HCT116 (cell line): ENCODE measurements around the gene PEX11B. TPM values are rescaled to one million over a fixed set of nuclear protein-coding genes. Genes with fewer than 3 reads are reported as not detected.

Source experiments
- ATAC-seq: fragments of 200-7000 bp; cut with Tn5 transposase; 2 replicates; pipeline ENCODE4 v1.9.1; 2020; ENCODE audit warnings: mild to moderate bottlenecking, moderate library complexity
- BruUV-seq: library from RNA; stranded (reverse); fragments of 400-500 nt; replicated peaks from 2 replicates; lab custom pipeline; 2021; lab: Mats Ljungman, UMichigan
- CTCF ChIA-PET: fragments of 300-600 bp; sonication (Branson Sonifier 250); formaldehyde crosslinking; loops from one replicate; lab custom pipeline; 2021; ENCODE audit warnings: antibody characterized with exemption; lab: Charles Lee
- POLR2A ChIA-PET: fragments of 300-600, 350-600 bp; sonication (Branson Sonifier 250); formaldehyde crosslinking; loops from one replicate; lab custom pipeline; 2021; ENCODE audit warnings: antibody characterized with exemption; lab: Charles Lee
- RAD21 ChIA-PET, 2 experiments: fragments of 300-600 bp; sonication (Branson Sonifier 250); formaldehyde crosslinking; loops; one replicate each; lab custom pipeline; 2023; ENCODE audit warnings: low total read pairs in 2 of 2; ENCODE audit not compliant: uncharacterized antibody in 2 of 2, unreplicated experiment in 2 of 2, low non-redundant PET in 1 of 2; lab: Charles Lee
- DNase-seq: peaks from one replicate; pipeline ENCODE4 v3.0.0-alpha.2; 2010; ENCODE audit warnings: low read depth, low spot score
- H2AFZ ChIP-seq: fragments of 200-600 bp; shearing (Covaris generic), sonication (generic); 2 replicates; pipeline ENCODE4 v1.6.1; 2017; ENCODE audit warnings: low read depth, mixed run types, mixed read lengths, antibody characterized with exemption, low read length; ENCODE audit not compliant: poor library complexity, severe bottlenecking
- H3K27ac ChIP-seq: 2 replicates; pipeline ENCODE4 v1.5.1; 2012; ENCODE audit warnings: low read depth, low read length
- H3K27me3 ChIP-seq: fragments of 200-600 bp; sonication (generic); 2 replicates; pipeline ENCODE4 v1.6.1; 2016; ENCODE audit warnings: mixed run types, low read length, mixed read lengths; ENCODE audit not compliant: insufficient read depth
- H3K36me3 ChIP-seq, 2 experiments: fragments of 200-500 bp in 1 of 2; fragments of 200-600 bp in 1 of 2; sonication (Bioruptor generic) in 1 of 2; sonication (generic) in 1 of 2; 2 replicates each; pipeline versions ENCODE4 v1.5.1 to v1.6.1; 2014 to 2016; ENCODE audit warnings: low read length in 2 of 2, inconsistent platforms in 1 of 2, mixed read lengths in 1 of 2, mixed run types in 1 of 2; ENCODE audit not compliant: insufficient read depth in 2 of 2, control insufficient read depth in 1 of 2
- H3K4me1 ChIP-seq, 2 experiments: fragments of 200-600 bp in 1 of 2; sonication (generic) in 1 of 2; 2 replicates each; pipeline versions ENCODE4 v1.5.1 to v1.6.1; 2012 to 2017; ENCODE audit warnings: low read length in 2 of 2, inconsistent platforms in 1 of 2, mild to moderate bottlenecking in 1 of 2, mixed read lengths in 1 of 2, mixed run types in 1 of 2, moderate library complexity in 1 of 2; ENCODE audit not compliant: insufficient read depth in 2 of 2, control insufficient read depth in 1 of 2
- H3K4me2 ChIP-seq: fragments of 200-600 bp; sonication (generic); 2 replicates; pipeline ENCODE4 v1.6.1; 2017; ENCODE audit warnings: mixed run types, low read length, mixed read lengths
- H3K4me3 ChIP-seq, 2 experiments: fragments of 200-600 bp in 1 of 2; sonication (generic) in 1 of 2; replicated peaks in 1 of 2; 2 replicates each; pipeline ENCODE4 v1.5.1; 2011 to 2016; ENCODE audit warnings: low read length in 2 of 2, control low read depth in 1 of 2, low read depth in 1 of 2, mild to moderate bottlenecking in 1 of 2, mixed read lengths in 1 of 2, mixed run types in 1 of 2
- H3K79me2 ChIP-seq: fragments of 200-600 bp; sonication (generic); 2 replicates; pipeline ENCODE4 v1.6.1; 2017; ENCODE audit warnings: mild to moderate bottlenecking, mixed run types, low read length, moderate library complexity, mixed read lengths; ENCODE audit not compliant: insufficient read depth
- H3K9ac ChIP-seq: fragments of 200-600 bp; sonication (generic); 2 replicates; pipeline ENCODE4 v1.6.1; 2016; ENCODE audit warnings: low read length, mixed read lengths
- H3K9me2 ChIP-seq: fragments of 200-600 bp; sonication (generic), shearing (Covaris generic); 2 replicates; pipeline ENCODE4 v1.6.1; 2017; ENCODE audit warnings: mixed run types, mild to moderate bottlenecking, moderate library complexity; ENCODE audit not compliant: insufficient read depth
- H3K9me3 ChIP-seq, 2 experiments: fragments of 200-500 bp in 1 of 2; fragments of 200-600 bp in 1 of 2; sonication (Bioruptor generic) in 1 of 2; sonication (generic) in 1 of 2; 2 replicates each; pipeline ENCODE4 v1.6.1; 2014 to 2017; ENCODE audit warnings: low read length in 2 of 2, mixed read lengths in 2 of 2, inconsistent platforms in 1 of 2, low read depth in 1 of 2, mild to moderate bottlenecking in 1 of 2, mixed run types in 1 of 2, moderate library complexity in 1 of 2; ENCODE audit not compliant: control insufficient read depth in 1 of 2, insufficient read depth in 1 of 2
- H4K20me1 ChIP-seq: fragments of 200-600 bp; sonication (generic), shearing (Covaris generic); 2 replicates; pipeline ENCODE4 v1.6.1; 2017; ENCODE audit warnings: mixed run types, mild to moderate bottlenecking, moderate library complexity; ENCODE audit not compliant: insufficient read depth
- CBX3 ChIP-seq: IDR thresholded peaks from 2 replicates; pipeline ENCODE4 v1.6.1; 2012; ENCODE audit warnings: low read depth
- CEBPB ChIP-seq: IDR thresholded peaks from 2 replicates; pipeline ENCODE4 v1.6.1; 2012; ENCODE audit warnings: low read depth
- CTCF ChIP-seq, 3 experiments: fragments of 200-600 bp in 1 of 3; sonication (generic) in 1 of 3; IDR thresholded peaks in 2 of 3; conservative IDR thresholded peaks in 1 of 3; 2 replicates each; pipeline ENCODE4 v1.5.1; 2012 to 2017; ENCODE audit warnings: low read depth in 2 of 3, low read length in 2 of 3, antibody characterized with exemption in 1 of 3, borderline replicate concordance in 1 of 3, control low read depth in 1 of 3, mild to moderate bottlenecking in 1 of 3, mixed read lengths in 1 of 3, mixed run types in 1 of 3, moderate library complexity in 1 of 3; ENCODE audit not compliant: insufficient read depth in 1 of 3
- ELF1 ChIP-seq: IDR thresholded peaks from 2 replicates; pipeline ENCODE4 v1.6.1; 2012; ENCODE audit warnings: low read depth, borderline replicate concordance
- EZH2 ChIP-seq: fragments of 200-600 bp; sonication (generic); IDR thresholded peaks from 2 replicates; pipeline ENCODE4 v1.6.1; 2017; ENCODE audit warnings: antibody characterized with exemption, mixed run types
- JUND ChIP-seq: IDR thresholded peaks from 2 replicates; pipeline ENCODE4 v1.6.1; 2012
- MAX ChIP-seq: IDR thresholded peaks from 2 replicates; pipeline ENCODE4 v1.6.1; 2012
- POLR2A ChIP-seq: IDR thresholded peaks from 2 replicates; pipeline ENCODE4 v1.7.0; 2011; ENCODE audit warnings: borderline replicate concordance; ENCODE audit not compliant: insufficient read depth, insufficient read length; ENCODE audit errors: extremely low read depth
- POLR2AphosphoS5 ChIP-seq: IDR thresholded peaks from 2 replicates; pipeline ENCODE4 v1.6.1; 2011; ENCODE audit warnings: mild to moderate bottlenecking, low read depth, low read length, moderate library complexity
- RAD21 ChIP-seq: IDR thresholded peaks from 2 replicates; pipeline ENCODE4 v1.6.1; 2012; ENCODE audit warnings: low read depth, mild to moderate bottlenecking
- SP1 ChIP-seq: IDR thresholded peaks from 2 replicates; pipeline ENCODE4 v1.6.1; 2012; ENCODE audit warnings: low read depth
- SRF ChIP-seq: IDR thresholded peaks from 2 replicates; pipeline ENCODE4 v1.6.1; 2012; ENCODE audit warnings: low read depth
- TCF7L2 ChIP-seq: IDR thresholded peaks from 2 replicates; pipeline ENCODE4 v1.7.0; 2011; ENCODE audit warnings: borderline replicate concordance, inconsistent platforms; ENCODE audit not compliant: insufficient read depth, insufficient read length; ENCODE audit errors: extremely low read depth
- YY1 ChIP-seq: IDR thresholded peaks from 2 replicates; pipeline ENCODE4 v1.6.1; 2011; ENCODE audit warnings: low read length, low read depth, moderate library complexity, mild to moderate bottlenecking; ENCODE audit not compliant: insufficient replicate concordance; ENCODE audit errors: extremely low read depth
- ZFX ChIP-seq: fragments of 450-650 bp; IDR thresholded peaks from 2 replicates; pipeline ENCODE4 v1.6.1; 2017
- ZNF274 ChIP-seq: fragments of 200-500 bp; sonication (Bioruptor generic); IDR thresholded peaks from 2 replicates; pipeline ENCODE4 v1.6.1; 2014; ENCODE audit warnings: mild to moderate bottlenecking, low read depth, low read length, inconsistent platforms
- intact Hi-C: fragments of 100-400 bp; cut with micrococcal nuclease; formaldehyde crosslinking; loops from 2 replicates; pipeline ENCODE4 v1.10.0; 2022
- total RNA-seq: library from RNA; stranded (reverse); gene quantifications from one replicate; pipeline ENCODE4 v1.2.1, GENCODE V29; 2021; ENCODE audit not compliant: unreplicated experiment
- TF ChIP-seq, protein P1 (sequence below): IDR thresholded peaks from 2 replicates; pipeline ENCODE4 v1.6.1; 2012

PEX11B gene
- total RNA-seq, 1 experiment from 2014 or later, result 20.9 TPM

DNA sequence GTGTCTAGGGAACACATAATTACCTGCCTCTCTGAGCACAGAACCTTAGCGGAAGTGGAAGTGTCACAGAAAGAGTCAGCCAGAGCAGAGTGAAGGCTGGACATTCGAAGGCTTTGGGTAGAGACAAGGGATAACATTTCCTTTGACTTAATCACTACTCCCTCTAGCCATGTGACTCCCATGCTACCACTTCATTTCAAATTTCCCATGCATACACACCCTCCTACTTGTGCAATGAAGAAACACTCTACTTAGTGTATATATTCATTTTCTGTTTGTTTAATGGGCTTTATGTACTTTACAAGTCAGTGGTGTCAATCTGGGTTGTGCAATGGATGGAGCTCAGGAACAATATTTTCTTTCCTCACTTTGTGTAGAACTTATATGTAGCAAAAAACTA lies 39.8 kb downstream of the PEX11B start:
- RAD21 ChIA-PET, result no interaction called here

More for the DNA sequence above, 39.8 kb downstream of the PEX11B start:
- intact Hi-C loops, result no loop called here
- H3K36me3 ChIP-seq, result no peaks in the 10 kb centered on the region
- no peak overlapping the region for H3K4me3 ChIP-seq
- H2AFZ ChIP-seq, result no peak overlapping the region
- no TSS peak for BruUV-seq
- H3K4me2 ChIP-seq, result no peak overlapping the region
- H3K27me3 ChIP-seq, result no peaks in the 10 kb centered on the region
- POLR2A ChIA-PET, result no interaction called here
- DNase-seq (no peak), ATAC-seq (no peak)
- no peaks in the 10 kb centered on the region for H3K79me2 ChIP-seq
- H3K9ac ChIP-seq, result no peak overlapping the region
- peaks cover 0 to 14% of the 10 kb centered on the region in 2 experiments; a peak in 3 of 4 replicates for H3K4me1 ChIP-seq
- no peaks in the 10 kb centered on the region for H3K9me2 ChIP-seq
- no peak for TF ChIP-seq CTCF (IDR thresholded peaks at IDR 0.05 in 2 of 3, conservative IDR thresholded peaks at IDR 0.05 in 1 of 3; ENCODE audit: borderline replicate concordance in 1 of 3, insufficient read depth in 1 of 3, low read depth in 2 of 3, low read length in 2 of 3)
- no peak for TF ChIP-seq JUND
- no peak for TF ChIP-seq CEBPB
- no peak for TF ChIP-seq MAX
- TF ChIP-seq ELF1, result no peak
- no peak for TF ChIP-seq POLR2AphosphoS5
- TF ChIP-seq POLR2A, result no peak
- no peak for TF ChIP-seq SP1
- TF ChIP-seq RAD21, result no peak
- TF ChIP-seq, protein P1, sequence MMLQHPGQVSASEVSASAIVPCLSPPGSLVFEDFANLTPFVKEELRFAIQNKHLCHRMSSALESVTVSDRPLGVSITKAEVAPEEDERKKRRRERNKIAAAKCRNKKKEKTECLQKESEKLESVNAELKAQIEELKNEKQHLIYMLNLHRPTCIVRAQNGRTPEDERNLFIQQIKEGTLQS, result no peak
- no peak for TF ChIP-seq CBX3
- TF ChIP-seq TCF7L2, result no peak
- TF ChIP-seq ZFX, result no peak
- TF ChIP-seq EZH2, result no peak
- no peak for TF ChIP-seq YY1
- TF ChIP-seq SRF, result no peak
- no peak for TF ChIP-seq ZNF274
- no peak overlapping the region for H3K27ac ChIP-seq
- CTCF ChIA-PET, result interaction anchor here (1.1 to 3.3 kb wide), 2 partner anchors 14 to 20 kb away, joined by 3 to 19 read pairs; partner anchors contain the start of gene PIAS3
- H3K9me3 ChIP-seq, result no peaks in the 10 kb centered on the region
- no peaks in the 10 kb centered on the region for H4K20me1 ChIP-seq
